ENCODE data around the gene GRM6.

GRM6 gene

DNA sequence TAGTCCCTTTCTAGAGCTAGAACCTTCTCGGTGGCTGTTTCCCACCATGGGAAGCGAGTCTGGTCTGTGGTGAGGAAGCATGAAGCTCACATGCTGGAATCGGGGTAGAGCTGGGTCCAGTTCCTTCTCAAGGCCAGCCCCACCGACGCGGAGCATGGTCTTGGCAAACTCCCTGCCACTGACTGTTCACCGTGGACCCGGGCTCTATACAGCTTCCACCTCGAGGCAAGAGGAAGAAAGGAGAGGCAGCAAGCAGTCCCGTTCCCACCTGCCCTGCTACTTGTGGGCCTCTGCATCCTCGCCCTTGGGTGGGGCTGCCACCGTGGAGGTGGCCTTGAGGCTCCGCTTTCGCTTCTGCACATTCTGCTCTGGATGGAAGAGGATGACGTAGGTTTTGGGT is 13.7 kb downstream of the GRM6 start:
- TF ChIP-seq, protein P1, sequence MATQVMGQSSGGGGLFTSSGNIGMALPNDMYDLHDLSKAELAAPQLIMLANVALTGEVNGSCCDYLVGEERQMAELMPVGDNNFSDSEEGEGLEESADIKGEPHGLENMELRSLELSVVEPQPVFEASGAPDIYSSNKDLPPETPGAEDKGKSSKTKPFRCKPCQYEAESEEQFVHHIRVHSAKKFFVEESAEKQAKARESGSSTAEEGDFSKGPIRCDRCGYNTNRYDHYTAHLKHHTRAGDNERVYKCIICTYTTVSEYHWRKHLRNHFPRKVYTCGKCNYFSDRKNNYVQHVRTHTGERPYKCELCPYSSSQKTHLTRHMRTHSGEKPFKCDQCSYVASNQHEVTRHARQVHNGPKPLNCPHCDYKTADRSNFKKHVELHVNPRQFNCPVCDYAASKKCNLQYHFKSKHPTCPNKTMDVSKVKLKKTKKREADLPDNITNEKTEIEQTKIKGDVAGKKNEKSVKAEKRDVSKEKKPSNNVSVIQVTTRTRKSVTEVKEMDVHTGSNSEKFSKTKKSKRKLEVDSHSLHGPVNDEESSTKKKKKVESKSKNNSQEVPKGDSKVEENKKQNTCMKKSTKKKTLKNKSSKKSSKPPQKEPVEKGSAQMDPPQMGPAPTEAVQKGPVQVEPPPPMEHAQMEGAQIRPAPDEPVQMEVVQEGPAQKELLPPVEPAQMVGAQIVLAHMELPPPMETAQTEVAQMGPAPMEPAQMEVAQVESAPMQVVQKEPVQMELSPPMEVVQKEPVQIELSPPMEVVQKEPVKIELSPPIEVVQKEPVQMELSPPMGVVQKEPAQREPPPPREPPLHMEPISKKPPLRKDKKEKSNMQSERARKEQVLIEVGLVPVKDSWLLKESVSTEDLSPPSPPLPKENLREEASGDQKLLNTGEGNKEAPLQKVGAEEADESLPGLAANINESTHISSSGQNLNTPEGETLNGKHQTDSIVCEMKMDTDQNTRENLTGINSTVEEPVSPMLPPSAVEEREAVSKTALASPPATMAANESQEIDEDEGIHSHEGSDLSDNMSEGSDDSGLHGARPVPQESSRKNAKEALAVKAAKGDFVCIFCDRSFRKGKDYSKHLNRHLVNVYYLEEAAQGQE (IDR thresholded peaks at IDR 0.05; ENCODE audit: insufficient read depth in 1 of 2, low read depth in 2 of 2, low read length in 2 of 2), result no peak
- TF ChIP-seq FOXP2 (optimal IDR thresholded peaks at IDR 0.05; ENCODE audit: borderline replicate concordance, extremely low read depth, extremely low read length, insufficient read depth) (no peak), SIN3A (IDR thresholded peaks at IDR 0.05; ENCODE audit: borderline replicate concordance, insufficient read depth, low read length) (no peak), POLR2AphosphoS5 (IDR thresholded peaks at IDR 0.05; ENCODE audit: low read depth, low read length) (no peak), TAF1 (IDR thresholded peaks at IDR 0.05; ENCODE audit: borderline replicate concordance, insufficient read depth, low read length) (no peak)

DNA sequence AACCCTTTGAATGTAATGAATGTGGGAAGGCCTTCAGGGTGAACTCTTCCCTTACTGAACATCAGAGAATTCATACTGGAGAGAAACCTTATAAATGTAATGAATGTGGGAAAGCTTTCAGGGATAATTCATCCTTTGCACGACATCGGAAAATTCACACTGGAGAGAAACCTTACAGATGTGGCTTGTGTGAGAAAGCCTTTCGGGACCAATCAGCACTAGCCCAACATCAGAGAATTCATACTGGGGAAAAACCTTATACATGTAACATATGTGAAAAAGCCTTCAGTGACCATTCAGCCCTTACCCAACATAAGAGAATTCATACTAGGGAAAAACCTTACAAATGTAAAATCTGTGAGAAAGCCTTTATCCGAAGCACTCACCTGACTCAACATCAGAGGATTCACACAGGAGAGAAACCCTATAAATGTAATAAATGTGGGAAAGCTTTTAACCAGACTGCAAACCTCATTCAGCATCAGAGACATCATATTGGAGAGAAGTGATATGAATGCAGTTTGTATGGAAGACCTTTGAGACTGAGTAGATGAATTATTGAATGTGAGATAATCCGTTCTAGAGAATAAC is 29.6 kb downstream of the GRM6 start:
- TF ChIP-seq TAF1 (IDR thresholded peaks at IDR 0.05; ENCODE audit: borderline replicate concordance, insufficient read depth, low read length) (no peak), FOXP2 (optimal IDR thresholded peaks at IDR 0.05; ENCODE audit: borderline replicate concordance, extremely low read depth, extremely low read length, insufficient read depth) (no peak), POLR2AphosphoS5 (IDR thresholded peaks at IDR 0.05; ENCODE audit: low read depth, low read length) (no peak), SIN3A (IDR thresholded peaks at IDR 0.05; ENCODE audit: borderline replicate concordance, insufficient read depth, low read length) (no peak)
- TF ChIP-seq, protein P1 (IDR thresholded peaks at IDR 0.05; ENCODE audit: insufficient read depth in 1 of 2, low read depth in 2 of 2, low read length in 2 of 2), result no peak

DNA sequence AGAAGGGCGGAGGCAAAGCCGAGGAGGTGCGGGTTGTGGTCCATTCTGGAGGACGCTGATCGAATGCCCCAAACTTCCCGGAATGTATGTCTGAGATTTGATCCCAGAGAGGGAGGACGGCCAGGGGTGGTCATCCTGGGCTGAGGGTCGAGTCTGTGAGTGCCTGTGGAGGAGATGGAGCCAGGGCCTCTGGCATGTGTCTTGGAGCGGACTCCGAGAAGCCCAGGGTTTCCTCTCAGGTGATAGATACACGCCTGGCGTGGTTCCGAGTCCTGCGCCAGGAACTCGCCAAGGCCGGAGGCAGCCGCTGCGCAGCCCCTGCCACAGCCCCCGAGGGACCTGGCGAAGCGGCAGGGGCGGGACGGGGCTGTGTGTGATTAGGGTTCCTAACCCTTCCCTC is 53.8 kb downstream of the GRM6 start:
- TF ChIP-seq POLR2AphosphoS5 (IDR thresholded peaks at IDR 0.05; ENCODE audit: low read depth, low read length), result no peak
- TF ChIP-seq TAF1 (IDR thresholded peaks at IDR 0.05; ENCODE audit: borderline replicate concordance, insufficient read depth, low read length), result no peak
- TF ChIP-seq, protein P1 (IDR thresholded peaks at IDR 0.05; ENCODE audit: insufficient read depth in 1 of 2, low read depth in 2 of 2, low read length in 2 of 2), result no peak
- TF ChIP-seq SIN3A (IDR thresholded peaks at IDR 0.05; ENCODE audit: borderline replicate concordance, insufficient read depth, low read length), result no peak
- no peak for TF ChIP-seq FOXP2 (optimal IDR thresholded peaks at IDR 0.05; ENCODE audit: borderline replicate concordance, extremely low read depth, extremely low read length, insufficient read depth)

DNA sequence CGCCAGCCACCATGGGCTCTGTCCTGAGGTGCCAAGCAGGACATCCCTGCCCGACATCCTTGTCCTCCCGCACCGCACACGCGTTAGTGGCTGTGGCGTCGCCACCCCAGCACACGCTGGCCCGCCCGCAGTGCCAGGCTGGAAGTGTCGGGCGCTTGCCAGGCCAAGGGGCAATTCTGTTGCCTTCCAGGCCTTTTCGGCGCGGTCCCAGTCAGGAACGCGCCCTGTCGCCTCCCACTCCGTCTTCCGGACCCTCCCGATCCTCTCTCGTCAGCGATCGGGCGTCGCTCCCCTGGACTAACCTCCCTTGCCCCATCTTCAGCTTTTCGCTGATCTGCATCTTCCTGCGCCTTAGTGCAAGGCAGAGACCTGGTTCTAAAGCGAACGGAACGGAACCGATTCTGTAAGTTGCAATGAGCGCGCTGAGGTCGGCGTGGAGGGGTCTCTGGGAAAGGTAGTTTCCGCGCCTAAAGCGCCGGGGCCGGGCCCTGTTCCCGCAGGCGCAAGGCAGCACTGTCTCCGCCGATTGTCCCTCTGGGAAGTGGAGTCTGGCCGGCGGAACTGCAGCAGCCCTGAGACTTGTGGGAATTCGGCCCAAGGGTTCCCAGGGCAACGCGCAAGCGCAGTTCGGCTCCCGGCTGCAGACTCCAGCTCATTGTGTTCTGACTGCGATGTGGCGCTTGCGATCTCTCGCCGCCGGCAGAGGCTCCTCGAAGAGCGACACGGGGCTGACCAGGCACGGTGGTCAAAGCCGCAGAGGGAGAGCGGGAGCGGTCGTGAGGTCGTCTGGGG is 54.4 kb downstream of the GRM6 start, which contains the start of gene ZNF454:
ZNF454 (plus strand) TSS at position 630 of the 792 bp plus-strand sequence. CDS start 1,594 bp downstream, outside the sequence.
- TF ChIP-seq TAF1 (IDR thresholded peaks at IDR 0.05; ENCODE audit: borderline replicate concordance, insufficient read depth, low read length) (no peak), POLR2AphosphoS5 (IDR thresholded peaks at IDR 0.05; ENCODE audit: low read depth, low read length) (no peak), FOXP2 (optimal IDR thresholded peaks at IDR 0.05; ENCODE audit: borderline replicate concordance, extremely low read depth, extremely low read length, insufficient read depth) (no peak), SIN3A (IDR thresholded peaks at IDR 0.05; ENCODE audit: borderline replicate concordance, insufficient read depth, low read length) (no peak)
- TF ChIP-seq, protein P1 (IDR thresholded peaks at IDR 0.05; ENCODE audit: insufficient read depth in 1 of 2, low read depth in 2 of 2, low read length in 2 of 2), result no peak
